K562 (cell line): Measurements from ENCODE around the gene USP10.

Source experiments
- YY1 ChIP-seq, 3 experiments: IDR thresholded peaks; 2 replicates each; pipeline ENCODE4 v1.6.1; 2011; ENCODE audit warnings: low read length in 2 of 3, mild to moderate bottlenecking in 2 of 3, moderate library complexity in 2 of 3, borderline replicate concordance in 1 of 3, control low read depth in 1 of 3, low read depth in 1 of 3; ENCODE audit not compliant: insufficient read depth in 3 of 3, insufficient replicate concordance in 2 of 3, control insufficient read depth in 1 of 3, insufficient read length in 1 of 3; ENCODE audit errors: extremely low read depth in 1 of 3
- TF ChIP-seq, protein P1 (sequence below): fragments of 450-650 bp; IDR thresholded peaks from 2 replicates; pipeline ENCODE4 v1.6.1; 2018; ENCODE audit not compliant: partially characterized antibody

DNA sequence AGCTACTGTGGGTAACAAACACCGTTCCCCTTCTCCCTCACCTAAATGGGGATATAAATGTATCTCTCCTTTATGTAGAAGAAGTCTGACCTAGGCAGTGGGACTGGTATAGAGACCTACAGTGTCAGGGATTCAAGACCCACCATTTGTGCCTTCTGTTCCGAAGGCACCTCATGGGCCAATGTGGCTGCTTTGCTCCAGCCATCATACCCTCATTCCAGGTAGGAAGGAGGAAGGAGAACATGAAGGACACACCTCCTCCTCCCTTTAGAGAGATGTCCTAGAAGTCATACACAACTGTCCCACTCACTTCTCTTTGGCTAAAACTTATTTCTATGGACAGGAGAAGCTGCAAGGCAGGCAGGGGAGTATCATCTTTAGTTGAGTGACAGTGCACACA lies 111.7 kb downstream of the USP10 start:
- no peak for TF ChIP-seq YY1 (IDR thresholded peaks at IDR 0.05; ENCODE audit: borderline replicate concordance in 1 of 3, control insufficient read depth in 1 of 3, extremely low read depth in 1 of 3, insufficient read depth in 3 of 3, insufficient read length in 1 of 3, insufficient replicate concordance in 2 of 3, low read depth in 1 of 3, low read length in 2 of 3)
- TF ChIP-seq, protein P1, sequence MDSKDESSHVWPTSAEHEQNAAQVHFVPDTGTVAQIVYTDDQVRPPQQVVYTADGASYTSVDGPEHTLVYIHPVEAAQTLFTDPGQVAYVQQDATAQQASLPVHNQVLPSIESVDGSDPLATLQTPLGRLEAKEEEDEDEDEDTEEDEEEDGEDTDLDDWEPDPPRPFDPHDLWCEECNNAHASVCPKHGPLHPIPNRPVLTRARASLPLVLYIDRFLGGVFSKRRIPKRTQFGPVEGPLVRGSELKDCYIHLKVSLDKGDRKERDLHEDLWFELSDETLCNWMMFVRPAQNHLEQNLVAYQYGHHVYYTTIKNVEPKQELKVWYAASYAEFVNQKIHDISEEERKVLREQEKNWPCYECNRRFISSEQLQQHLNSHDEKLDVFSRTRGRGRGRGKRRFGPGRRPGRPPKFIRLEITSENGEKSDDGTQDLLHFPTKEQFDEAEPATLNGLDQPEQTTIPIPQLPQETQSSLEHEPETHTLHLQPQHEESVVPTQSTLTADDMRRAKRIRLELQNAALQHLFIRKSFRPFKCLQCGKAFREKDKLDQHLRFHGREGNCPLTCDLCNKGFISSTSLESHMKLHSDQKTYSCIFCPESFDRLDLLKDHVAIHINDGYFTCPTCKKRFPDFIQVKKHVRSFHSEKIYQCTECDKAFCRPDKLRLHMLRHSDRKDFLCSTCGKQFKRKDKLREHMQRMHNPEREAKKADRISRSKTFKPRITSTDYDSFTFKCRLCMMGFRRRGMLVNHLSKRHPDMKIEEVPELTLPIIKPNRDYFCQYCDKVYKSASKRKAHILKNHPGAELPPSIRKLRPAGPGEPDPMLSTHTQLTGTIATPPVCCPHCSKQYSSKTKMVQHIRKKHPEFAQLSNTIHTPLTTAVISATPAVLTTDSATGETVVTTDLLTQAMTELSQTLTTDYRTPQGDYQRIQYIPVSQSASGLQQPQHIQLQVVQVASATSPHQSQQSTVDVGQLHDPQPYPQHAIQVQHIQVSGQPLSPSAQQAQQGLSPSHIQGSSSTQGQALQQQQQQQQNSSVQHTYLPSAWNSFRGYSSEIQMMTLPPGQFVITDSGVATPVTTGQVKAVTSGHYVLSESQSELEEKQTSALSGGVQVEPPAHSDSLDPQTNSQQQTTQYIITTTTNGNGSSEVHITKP, result no peak
